ENCODE data around the gene CACNA1C.

- no peak for TF ChIP-seq EP300 (IDR thresholded peaks at IDR 0.05)
- TF ChIP-seq, protein P1, sequence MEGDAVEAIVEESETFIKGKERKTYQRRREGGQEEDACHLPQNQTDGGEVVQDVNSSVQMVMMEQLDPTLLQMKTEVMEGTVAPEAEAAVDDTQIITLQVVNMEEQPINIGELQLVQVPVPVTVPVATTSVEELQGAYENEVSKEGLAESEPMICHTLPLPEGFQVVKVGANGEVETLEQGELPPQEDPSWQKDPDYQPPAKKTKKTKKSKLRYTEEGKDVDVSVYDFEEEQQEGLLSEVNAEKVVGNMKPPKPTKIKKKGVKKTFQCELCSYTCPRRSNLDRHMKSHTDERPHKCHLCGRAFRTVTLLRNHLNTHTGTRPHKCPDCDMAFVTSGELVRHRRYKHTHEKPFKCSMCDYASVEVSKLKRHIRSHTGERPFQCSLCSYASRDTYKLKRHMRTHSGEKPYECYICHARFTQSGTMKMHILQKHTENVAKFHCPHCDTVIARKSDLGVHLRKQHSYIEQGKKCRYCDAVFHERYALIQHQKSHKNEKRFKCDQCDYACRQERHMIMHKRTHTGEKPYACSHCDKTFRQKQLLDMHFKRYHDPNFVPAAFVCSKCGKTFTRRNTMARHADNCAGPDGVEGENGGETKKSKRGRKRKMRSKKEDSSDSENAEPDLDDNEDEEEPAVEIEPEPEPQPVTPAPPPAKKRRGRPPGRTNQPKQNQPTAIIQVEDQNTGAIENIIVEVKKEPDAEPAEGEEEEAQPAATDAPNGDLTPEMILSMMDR (IDR thresholded peaks at IDR 0.05): no peak
Observed at GRCh38 chr12:2288875-2289274, 236.1 kb downstream of the CACNA1C start.
